GM06990 (cell line): Measurements from ENCODE around the gene ACOX2.

Experiments used
- DNase-seq: peaks from one replicate; pipeline ENCODE4 v3.0.0-alpha.2; 2011; ENCODE audit not compliant: insufficient read length; ENCODE audit errors: extremely low read depth
- H3K27me3 ChIP-seq: replicated peaks from 2 replicates; pipeline ENCODE4 v1.6.0; 2011; ENCODE audit warnings: low read length; ENCODE audit not compliant: control insufficient read depth, insufficient read depth
- H3K36me3 ChIP-seq: 2 replicates; pipeline ENCODE4 v1.5.1; 2011; ENCODE audit warnings: low read length; ENCODE audit not compliant: control insufficient read depth, insufficient read depth
- H3K4me3 ChIP-seq: replicated peaks from 2 replicates; pipeline ENCODE4 v1.5.1; 2011; ENCODE audit warnings: low read depth, mild to moderate bottlenecking, control low read depth, low read length
- CTCF ChIP-seq: IDR thresholded peaks from 2 replicates; pipeline ENCODE4 v1.5.1; 2011; ENCODE audit warnings: low read length, control low read depth, mild to moderate bottlenecking, inconsistent platforms; ENCODE audit not compliant: insufficient read depth, poor library complexity, severe bottlenecking

ACOX2 gene

DNA sequence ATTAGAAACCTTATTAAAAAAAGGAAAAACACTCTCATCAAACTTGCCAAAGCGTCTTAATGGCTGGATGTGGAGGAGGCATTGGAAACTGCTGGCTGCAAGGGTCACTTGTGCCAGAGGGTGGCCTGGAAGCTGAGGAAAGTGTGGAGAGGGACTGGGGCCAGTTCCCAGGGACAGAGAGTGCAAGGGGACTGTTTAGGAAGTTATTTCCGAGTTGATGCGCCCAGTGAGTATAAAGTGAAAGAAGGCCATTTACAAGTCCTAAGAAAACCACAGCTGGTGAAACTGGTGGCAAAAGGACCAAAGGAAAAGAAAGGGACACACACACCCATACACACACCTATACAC lies 52.3 kb downstream of the ACOX2 start:
- Histone ChIP-seq H3K4me3 (no peak overlapping the region), H3K36me3 (no peaks in the 10 kb centered on the region), H3K27me3 (no peaks in the 10 kb centered on the region)
- TF ChIP-seq CTCF = no peak
- DNase-seq = no peak

- no peak for DNase-seq
- H3K4me3 ChIP-seq = no peak overlapping the region
- no peak for TF ChIP-seq CTCF
- H3K27me3 ChIP-seq = no peaks in the 10 kb centered on the region; the same call in 1 of the 2 replicates
- no peaks in the 10 kb centered on the region for H3K36me3 ChIP-seq
Observed at GRCh38 chr3:58484045-58484721, 52.8 kb downstream of the ACOX2 start.

GRCh38 chr3:58482917-58483636 lies 53.9 kb downstream of the ACOX2 start:
- no peaks in the 10 kb centered on the region for H3K36me3 ChIP-seq
- DNase-seq = no peak
- no peak overlapping the region for H3K4me3 ChIP-seq
- H3K27me3 ChIP-seq = no peaks in the 10 kb centered on the region; the same call in 1 of the 2 replicates
- no peak for TF ChIP-seq CTCF

DNA sequence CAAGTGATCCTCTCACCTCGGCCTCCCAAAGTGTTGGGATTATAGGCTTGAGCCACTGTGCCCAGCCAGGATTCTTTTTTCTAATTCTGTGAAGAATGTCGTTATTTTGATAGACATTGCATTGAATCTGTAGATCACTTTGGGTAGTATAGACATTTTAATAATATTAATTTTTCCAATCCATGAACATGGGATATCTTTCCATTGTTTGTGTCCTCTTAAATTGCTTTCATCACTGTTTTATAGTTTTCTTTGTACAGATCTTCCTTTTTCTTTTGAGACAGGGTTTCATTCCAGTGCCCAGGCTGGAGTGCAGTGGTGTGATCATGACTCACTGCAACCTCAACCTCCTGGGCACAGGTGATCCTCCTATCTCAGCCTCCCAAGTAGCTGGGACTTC lies 56.7 kb downstream of the ACOX2 start:
- Histone ChIP-seq H3K4me3 (no peak overlapping the region), H3K36me3 (no peaks in the 10 kb centered on the region), H3K27me3 (no peaks in the 10 kb centered on the region; the same call in 1 of the 2 replicates)
- no peak for TF ChIP-seq CTCF
- no peak for DNase-seq

DNA sequence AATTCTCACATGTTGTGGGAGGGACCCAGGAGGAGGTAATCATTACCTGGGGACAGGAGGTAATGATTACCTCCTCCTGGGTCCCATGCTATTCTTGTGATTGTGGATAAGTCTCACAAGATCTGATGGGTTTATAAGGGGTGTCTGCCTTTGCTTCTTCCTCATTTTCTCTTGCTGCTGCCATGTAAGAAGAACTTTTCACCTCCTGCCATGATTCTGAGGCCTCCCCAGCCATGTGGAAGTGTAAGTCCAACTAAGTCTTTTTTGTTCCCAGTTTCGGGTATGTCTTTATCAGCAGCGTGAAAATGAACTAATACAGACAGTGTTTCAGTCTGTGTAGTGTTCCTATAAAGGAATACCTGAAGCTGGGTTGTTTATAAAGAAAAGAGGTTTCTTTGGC lies 58.2 kb downstream of the ACOX2 start:
- H3K36me3 ChIP-seq = no peaks in the 10 kb centered on the region
- H3K4me3 ChIP-seq = no peak overlapping the region
- H3K27me3 ChIP-seq = no peaks in the 10 kb centered on the region; the same call in 1 of the 2 replicates
- no peak for TF ChIP-seq CTCF
- DNase-seq = no peak
